ENCODE data around the gene ZNF683. TPM values are rescaled to one million over a fixed set of nuclear protein-coding genes. Genes with fewer than 3 reads are reported as not detected.

ZNF683 gene
- total and polyA plus RNA-seq, 4 donors = 0.09 to 0.17 TPM; not detected in 2

- Histone ChIP-seq H3K27me3 (ENCODE audit: control insufficient read depth in 4 of 4, insufficient read depth in 4 of 4, low read length in 3 of 4) (no peaks in the 10 kb centered on the region), H3K27ac (ENCODE audit: low read depth in 1 of 2, low read length in 2 of 2) (no peak overlapping the region), H3K4me1 (ENCODE audit: control insufficient read depth in 4 of 4, insufficient read depth in 4 of 4, low read length in 3 of 4) (no peaks in the 10 kb centered on the region), H3K9me3 (ENCODE audit: control insufficient read depth in 4 of 4, low read length in 3 of 4) (no peaks in the 10 kb centered on the region), H3K9ac (ENCODE audit: low read depth in 1 of 2, low read length in 2 of 2) (no peak overlapping the region), H3K36me3 (ENCODE audit: control insufficient read depth in 4 of 4, insufficient read depth in 3 of 4, low read depth in 1 of 4, low read length in 3 of 4) (no peaks in the 10 kb centered on the region), H3K4me3 (ENCODE audit: low read depth in 1 of 3, low read length in 3 of 3) (no peak overlapping the region)
- no peak for DNase-seq (ENCODE audit: low spot score)
- 94% methylated on average over 15 of the region's 15 CpGs for WGBS
- TF ChIP-seq MAX (IDR thresholded peaks at IDR 0.05) (no peak), CTCF (IDR thresholded peaks at IDR 0.05; ENCODE audit: low read depth, low read length, missing input control) (no peak), JUND (IDR thresholded peaks at IDR 0.05) (no peak), EGR1 (IDR thresholded peaks at IDR 0.05; ENCODE audit: low read depth in 2 of 2) (no peak), FOXA1 (IDR thresholded peaks at IDR 0.05) (no peak), YY1 (IDR thresholded peaks at IDR 0.05) (no peak), GABPA (IDR thresholded peaks at IDR 0.05 in 1 of 2, conservative IDR thresholded peaks at IDR 0.05 in 1 of 2) (no peak), TAF1 (conservative IDR thresholded peaks at IDR 0.05) (no peak), NR2F2 (IDR thresholded peaks at IDR 0.05) (no peak), ATF3 (IDR thresholded peaks at IDR 0.05) (no peak), HNF4A (conservative IDR thresholded peaks at IDR 0.05) (no peak), SP1 (IDR thresholded peaks at IDR 0.05) (no peak), ZBTB33 (IDR thresholded peaks at IDR 0.05) (no peak), RAD21 (IDR thresholded peaks at IDR 0.05) (no peak)
Observed at GRCh38 chr1:26344147-26344920, 28.2 kb downstream of the ZNF683 start.

GRCh38 chr1:26340047-26340481 is 32.5 kb downstream of the ZNF683 start:
- Histone ChIP-seq H3K9me3 (ENCODE audit: control insufficient read depth in 4 of 4, low read length in 3 of 4) (no peaks in the 10 kb centered on the region), H3K27ac (ENCODE audit: low read depth in 1 of 2, low read length in 2 of 2) (no peak overlapping the region), H3K27me3 (ENCODE audit: control insufficient read depth in 4 of 4, insufficient read depth in 4 of 4, low read length in 3 of 4) (no peaks in the 10 kb centered on the region), H3K4me3 (ENCODE audit: low read depth in 1 of 3, low read length in 3 of 3) (no peak overlapping the region), H3K9ac (ENCODE audit: low read depth in 1 of 2, low read length in 2 of 2) (no peak overlapping the region), H3K36me3 (ENCODE audit: control insufficient read depth in 4 of 4, insufficient read depth in 3 of 4, low read depth in 1 of 4, low read length in 3 of 4) (no peaks in the 10 kb centered on the region), H3K4me1 (ENCODE audit: control insufficient read depth in 4 of 4, insufficient read depth in 4 of 4, low read length in 3 of 4) (peaks cover 2 to 8% (median 5%) of the 10 kb centered on the region in 4 donors)
- TF ChIP-seq MAX (IDR thresholded peaks at IDR 0.05) (no peak), ATF3 (IDR thresholded peaks at IDR 0.05) (no peak), FOXA1 (IDR thresholded peaks at IDR 0.05) (no peak), YY1 (IDR thresholded peaks at IDR 0.05) (no peak), HNF4A (conservative IDR thresholded peaks at IDR 0.05) (no peak)
- no peak for DNase-seq (ENCODE audit: low spot score)
- 80% methylated on average over 4 of the region's 4 CpGs for WGBS

All from liver (tissue), 9 donors.